NB4 (cell line): ENCODE results near the gene TDRD1.

ENCODE experiments used
- MAX ChIP-seq: IDR thresholded peaks from 2 replicates; pipeline ENCODE4 v1.6.1; 2011; ENCODE audit warnings: low read depth, low read length
- MYC ChIP-seq: IDR thresholded peaks from 2 replicates; pipeline ENCODE4 v1.6.1; 2011; ENCODE audit warnings: low read depth, low read length
- POLR2A ChIP-seq: IDR thresholded peaks from 2 replicates; pipeline ENCODE4 v1.6.1; 2011; ENCODE audit warnings: mild to moderate bottlenecking; ENCODE audit not compliant: insufficient read length; ENCODE audit errors: extremely low read depth
- TF ChIP-seq, protein P1 (sequence below): IDR thresholded peaks from one replicate; pipeline ENCODE4 v1.5.1; 2012; ENCODE audit warnings: low read depth, low read length

DNA sequence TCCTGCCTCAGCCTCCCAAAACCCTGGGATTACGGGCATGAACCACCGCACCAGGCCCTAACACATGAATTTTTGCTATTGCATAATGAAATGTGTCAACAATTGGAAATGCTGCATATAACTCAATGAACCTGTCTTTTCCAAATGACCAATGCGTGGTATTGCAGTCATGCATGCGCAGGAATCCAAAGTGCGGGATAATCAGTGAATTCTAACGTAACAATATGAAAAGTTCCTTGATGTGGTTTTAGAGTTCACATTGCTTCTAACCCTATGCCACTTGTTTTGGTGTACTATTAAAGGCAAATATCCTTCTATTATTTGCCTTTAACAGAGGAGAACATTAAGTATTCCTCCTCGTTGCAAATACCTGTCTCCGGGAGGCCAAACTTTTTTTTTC is 10.5 kb downstream of the TDRD1 start:
- TF ChIP-seq POLR2A: no peak
- TF ChIP-seq, protein P1, sequence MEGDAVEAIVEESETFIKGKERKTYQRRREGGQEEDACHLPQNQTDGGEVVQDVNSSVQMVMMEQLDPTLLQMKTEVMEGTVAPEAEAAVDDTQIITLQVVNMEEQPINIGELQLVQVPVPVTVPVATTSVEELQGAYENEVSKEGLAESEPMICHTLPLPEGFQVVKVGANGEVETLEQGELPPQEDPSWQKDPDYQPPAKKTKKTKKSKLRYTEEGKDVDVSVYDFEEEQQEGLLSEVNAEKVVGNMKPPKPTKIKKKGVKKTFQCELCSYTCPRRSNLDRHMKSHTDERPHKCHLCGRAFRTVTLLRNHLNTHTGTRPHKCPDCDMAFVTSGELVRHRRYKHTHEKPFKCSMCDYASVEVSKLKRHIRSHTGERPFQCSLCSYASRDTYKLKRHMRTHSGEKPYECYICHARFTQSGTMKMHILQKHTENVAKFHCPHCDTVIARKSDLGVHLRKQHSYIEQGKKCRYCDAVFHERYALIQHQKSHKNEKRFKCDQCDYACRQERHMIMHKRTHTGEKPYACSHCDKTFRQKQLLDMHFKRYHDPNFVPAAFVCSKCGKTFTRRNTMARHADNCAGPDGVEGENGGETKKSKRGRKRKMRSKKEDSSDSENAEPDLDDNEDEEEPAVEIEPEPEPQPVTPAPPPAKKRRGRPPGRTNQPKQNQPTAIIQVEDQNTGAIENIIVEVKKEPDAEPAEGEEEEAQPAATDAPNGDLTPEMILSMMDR: no peak
- TF ChIP-seq MYC: no peak
- no peak for TF ChIP-seq MAX
